Jurkat, Clone E6-1 (cell line): ENCODE results near the gene TMEM79.

ENCODE experiments used
- DNase-seq: peaks from one replicate; pipeline ENCODE4 v3.0.0-alpha.2; 2011; ENCODE audit warnings: low read depth, low spot score
- H3K4me3 ChIP-seq: 2 replicates; pipeline ENCODE4 v1.5.1; 2011; ENCODE audit warnings: mild to moderate bottlenecking, low read length, control low read depth, moderate library complexity

Gene TMEM79

DNA sequence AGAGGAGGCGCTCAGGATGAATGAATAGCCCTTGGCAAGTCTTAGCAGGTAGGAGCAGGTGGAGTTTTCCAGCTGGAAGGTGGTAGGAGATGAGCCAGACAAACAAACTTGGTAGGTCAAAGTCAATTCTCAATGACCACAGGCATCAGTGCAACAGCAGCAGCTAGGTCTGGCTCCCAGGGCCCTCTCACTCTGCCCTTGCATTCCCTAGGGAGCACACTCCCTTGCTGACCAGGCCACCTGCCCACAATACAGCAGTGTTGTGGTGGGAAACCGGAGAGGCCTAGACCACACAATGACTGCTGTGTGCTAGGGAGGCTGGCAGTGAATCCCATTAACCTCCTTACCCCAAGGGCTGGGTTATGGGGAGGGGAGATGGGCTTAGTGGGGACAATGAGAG lies 23.2 kb upstream of the TMEM79 start:
- H3K4me3 ChIP-seq = no peak overlapping the region
- DNase-seq = no peak

DNA sequence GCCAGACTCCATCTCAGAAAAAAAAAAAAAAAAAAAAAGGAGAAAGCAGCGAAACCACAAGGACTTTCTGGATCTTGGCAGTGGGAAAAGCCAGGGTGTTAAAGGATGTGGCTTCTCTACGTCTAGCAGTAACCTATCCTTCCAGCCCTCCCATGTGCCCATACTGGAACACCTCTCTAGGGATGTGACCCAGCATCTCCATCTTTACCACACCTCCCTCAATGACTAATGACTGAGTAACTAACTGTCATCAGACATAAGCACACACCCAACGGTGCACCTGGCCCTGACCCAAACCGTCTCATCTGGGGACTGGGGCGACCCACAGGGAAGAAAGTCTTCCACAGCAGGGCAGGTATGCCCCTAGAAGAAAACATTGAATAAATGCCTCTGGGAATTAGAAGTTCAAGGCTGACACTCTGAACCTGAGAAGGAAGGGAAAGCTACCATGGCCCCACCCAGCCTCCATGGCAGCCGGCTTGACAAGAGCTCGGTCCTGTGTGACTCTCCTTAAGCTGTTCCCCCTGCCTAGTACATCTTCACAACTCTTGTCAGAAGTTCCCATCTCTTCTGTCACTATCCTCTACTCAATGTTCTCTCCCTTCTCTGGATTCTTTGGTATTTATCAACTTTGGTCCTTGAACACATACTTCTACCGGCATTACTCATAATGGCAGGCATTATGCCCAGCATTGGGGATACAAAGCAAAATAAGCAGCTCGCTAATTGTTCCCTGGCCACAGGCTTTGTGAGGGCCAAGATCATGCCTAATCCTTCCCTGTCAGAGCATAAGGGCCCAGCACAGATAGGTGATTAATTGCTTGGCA lies 21.5 kb upstream of the TMEM79 start:
- DNase-seq = no peak

DNA sequence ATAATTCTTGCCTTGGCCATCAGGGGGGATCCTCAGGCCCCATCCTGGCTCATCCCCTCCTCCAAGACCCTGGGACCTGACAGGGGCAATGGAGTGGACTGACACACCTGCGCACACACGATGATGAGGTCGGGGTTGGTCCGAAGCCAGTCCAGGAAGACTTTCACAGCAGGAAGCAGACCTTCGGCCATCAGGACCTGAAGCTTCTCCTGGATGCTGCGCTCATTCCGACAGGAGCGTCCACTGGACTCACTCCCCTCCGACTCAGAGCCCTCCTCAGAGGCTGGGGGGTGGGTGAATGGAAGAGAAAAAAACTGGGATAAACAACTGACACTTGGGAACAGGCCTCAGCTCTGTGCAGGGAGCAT lies 20.9 kb upstream of the TMEM79 start:
- H3K4me3 ChIP-seq = no peak overlapping the region
- no peak for DNase-seq

More for the DNA sequence above, 21.5 kb upstream of the TMEM79 start:
- H3K4me3 ChIP-seq = no peak overlapping the region

DNA sequence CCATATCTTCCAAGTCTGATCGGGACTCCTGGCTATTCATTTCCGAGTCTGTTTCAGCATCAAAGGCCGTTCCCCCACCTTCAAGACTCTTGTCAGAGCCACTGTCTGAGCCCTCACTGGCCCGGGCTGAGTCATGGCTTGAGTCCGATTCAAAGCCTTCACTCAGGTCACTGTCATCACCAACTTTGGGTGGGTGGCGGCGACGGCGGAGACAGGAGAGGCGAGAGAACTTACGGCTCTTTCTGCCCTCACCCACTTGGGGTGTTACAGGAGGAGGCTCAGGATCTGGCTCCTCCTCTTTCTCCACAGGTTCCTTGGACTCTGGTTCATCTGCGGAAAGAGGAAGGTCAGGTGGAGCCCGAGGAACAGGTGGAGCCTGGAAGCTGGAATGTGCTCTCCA lies 18.1 kb upstream of the TMEM79 start:
- no peak overlapping the region for H3K4me3 ChIP-seq
- no peak for DNase-seq

DNA sequence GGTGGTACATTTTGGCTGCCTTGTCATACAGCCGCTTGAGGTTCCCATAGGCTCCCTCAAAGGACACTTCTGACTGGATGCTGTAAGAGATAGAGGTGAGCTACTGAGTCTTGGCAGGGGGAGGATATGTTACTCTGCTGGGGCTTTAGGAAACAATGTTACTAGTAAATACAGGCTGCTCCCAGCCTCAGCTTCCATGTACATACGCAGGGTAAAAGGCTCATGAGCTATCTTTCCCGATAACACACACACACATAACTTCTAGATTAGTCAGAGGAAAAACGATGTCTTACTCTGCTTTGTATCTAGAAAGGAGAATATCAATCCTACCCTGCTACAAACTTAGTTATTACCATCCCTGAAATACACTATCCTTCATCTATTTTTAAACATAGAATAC lies 15.8 kb upstream of the TMEM79 start:
- no peak for DNase-seq
- H3K4me3 ChIP-seq = no peak overlapping the region

DNA sequence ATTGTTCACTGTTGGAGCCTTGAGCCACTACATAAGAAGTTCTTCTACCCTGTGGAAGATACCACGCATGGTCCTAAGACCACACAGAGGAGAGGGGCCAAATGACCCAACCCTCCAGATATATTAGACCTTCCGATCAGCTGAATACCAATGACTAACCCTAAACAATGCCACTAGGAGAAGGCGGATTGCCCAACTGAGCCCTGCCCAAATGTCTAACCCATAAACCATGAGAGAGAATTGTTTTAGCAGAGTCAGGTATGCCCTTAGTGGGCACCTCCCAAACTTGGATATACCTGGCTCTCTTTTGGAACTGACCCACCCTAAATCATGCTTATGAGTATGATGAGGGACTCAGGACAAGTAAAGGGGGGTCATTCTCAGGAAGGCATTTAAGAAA lies 13.8 kb upstream of the TMEM79 start:
- no peak for DNase-seq
- no peak overlapping the region for H3K4me3 ChIP-seq

DNA sequence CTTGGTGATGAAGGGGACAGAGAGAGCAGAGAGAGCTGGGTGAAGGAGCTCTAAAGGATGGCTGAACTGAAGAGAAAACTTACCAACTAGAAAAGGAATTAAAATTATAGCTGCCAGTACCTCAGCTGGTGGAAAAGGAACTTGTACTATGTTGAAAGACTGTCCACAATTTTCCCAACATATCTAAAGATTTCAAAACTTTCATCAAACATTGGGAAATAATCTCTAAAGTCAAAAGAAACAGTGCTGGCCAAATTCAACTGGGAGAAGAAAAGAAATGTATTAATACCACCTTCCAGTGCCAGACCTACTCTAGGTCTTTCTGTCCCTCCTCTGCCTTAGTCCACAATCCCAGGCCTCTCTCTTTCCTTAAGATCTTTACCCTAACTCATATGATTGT lies 7.6 kb upstream of the TMEM79 start:
- H3K4me3 ChIP-seq = no peak overlapping the region
- no peak for DNase-seq

DNA sequence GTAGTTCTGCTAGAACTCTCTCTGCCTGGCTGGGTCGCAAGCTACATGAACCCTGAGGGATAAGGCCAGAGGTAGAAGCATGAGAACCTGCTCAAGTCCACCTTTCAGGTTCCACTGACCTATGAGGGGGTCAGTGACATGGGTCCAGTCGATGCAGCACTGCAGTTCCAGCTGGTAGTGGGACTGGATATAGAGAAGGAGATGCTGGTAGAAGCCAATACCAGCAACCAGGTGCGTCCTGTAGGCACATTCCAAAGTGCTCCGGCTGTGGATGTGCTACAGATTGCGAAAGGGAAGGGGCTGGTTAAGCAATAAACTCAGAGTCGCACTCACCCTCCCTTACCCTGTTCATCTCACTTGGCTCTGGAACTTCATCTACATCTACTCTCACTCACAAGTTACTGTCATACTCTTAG lies 7.2 kb upstream of the TMEM79 start:
- no peak overlapping the region for H3K4me3 ChIP-seq
- DNase-seq = no peak

DNA sequence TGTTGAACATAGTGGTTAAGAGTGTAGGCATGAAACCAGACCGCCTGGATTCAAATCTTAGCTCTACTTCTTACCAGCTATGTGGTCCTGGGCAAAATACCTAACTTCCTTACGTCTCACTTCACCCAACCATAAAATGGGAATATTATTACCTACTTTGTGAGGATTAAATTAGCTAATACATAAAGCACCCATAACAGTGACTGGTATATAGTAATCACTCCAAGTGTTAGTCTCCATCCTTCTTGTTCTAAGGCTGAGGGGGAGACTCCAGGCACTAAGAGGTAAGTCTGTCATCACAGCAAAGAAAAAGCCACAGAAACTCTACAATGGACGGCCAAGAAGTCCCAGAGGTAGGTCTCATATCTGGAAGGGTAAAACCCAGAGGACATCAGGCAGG lies 4.3 kb upstream of the TMEM79 start:
- H3K4me3 ChIP-seq = no peak overlapping the region
- no peak for DNase-seq

DNA sequence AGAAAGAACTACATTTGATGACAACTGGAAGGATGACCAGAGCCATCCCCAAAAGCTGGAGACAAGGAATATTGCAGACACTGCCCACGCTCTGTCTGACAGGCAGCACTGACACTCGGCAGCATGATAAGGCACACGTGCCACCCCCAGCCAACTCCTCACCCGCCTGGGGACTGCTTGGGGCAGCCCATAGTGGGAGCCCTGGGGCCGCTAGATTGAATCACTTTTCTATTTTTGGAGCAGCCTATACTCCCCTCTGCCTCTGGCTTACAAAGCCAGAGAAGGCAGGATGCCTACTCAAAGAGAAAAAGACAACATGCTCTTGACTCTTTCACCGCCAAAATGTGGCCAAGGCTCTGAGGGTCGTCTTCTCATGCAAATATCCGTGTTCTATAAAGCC lies 2.8 kb upstream of the TMEM79 start:
- H3K4me3 ChIP-seq = peak overlapping the region; percentile 81
- no peak for DNase-seq

DNA sequence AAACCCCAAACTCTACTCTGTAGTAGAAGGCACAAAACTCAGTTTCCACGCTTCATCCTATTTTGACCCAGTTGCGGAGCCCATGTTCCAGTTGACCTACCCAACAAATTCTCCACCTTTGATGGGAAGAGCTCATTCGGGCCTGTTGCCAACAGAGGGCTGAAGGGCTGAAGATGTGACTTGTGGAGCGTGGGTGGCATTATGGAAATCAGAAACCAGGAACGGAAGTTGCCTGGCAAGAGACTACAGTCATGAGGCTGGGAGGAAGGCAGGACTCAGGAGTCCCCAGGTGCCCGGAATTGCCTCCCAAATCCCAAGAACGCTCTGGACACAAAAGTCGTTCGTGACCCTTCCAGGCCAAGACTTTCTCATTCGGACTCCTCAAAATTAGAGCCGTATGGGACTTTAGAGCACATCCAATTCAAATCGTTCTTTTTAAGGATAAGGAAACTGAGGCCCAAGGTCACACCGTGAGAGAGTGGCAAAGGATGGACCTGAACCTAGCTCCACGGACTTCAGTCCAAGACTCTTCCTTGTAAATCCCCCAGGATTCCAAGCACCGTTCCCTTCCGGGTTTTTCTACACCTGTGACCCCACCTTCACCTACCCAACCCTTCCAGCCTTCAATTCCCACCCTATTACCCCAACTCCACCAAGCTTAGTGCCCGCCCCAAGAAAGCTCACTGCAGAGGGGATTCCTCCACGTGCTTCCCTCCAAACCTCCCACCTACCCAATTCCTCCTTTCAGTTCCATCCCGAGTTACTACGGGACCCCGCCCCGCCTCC lies 2.2 kb upstream of the TMEM79 start:
- peak overlapping the region; percentile 81 for H3K4me3 ChIP-seq
- no peak for DNase-seq

DNA sequence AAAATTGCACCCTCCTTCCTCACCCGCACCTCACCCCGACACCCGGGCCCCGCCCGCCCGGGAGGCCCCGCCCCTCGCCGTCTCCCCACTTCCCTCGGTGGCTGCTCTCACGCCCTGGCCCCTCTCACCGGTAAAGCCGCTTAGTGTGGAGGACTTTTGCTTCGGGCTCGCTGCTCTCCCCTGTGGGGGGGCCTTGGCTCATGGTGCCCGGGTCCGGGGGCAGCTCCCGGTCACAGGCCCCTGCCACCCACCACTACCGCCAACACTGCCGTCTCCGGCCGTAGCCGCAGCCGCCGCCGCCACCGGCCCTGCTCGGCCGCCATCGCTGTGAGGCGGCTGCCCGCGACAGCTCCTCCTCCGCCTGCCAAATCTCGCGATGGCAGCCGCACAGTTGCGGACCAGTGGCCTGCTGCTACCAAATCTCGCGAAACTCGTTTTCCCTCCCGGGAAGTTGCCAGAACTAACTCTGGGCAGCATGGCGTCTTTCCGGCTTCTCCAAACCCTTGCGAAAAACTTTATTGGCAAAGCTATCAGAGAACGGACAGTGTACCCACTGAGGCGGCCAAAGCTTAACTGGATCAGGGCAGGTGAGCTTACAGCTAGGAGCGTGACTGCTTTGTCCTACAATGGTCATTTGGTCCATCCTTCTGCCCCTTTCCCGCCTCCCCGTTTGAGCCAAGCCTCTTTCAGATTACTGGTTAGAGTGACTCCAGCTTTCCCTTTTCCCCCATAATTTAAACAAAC lies 1.5 kb upstream of the TMEM79 start, which contains the start of gene SMG5:
TSS of gene SMG5 (minus strand) at position 347 of the 744 bp plus-strand sequence. CDS start at position 202, 145 bp downstream.
- DNase-seq = peak; percentile 99
- H3K4me3 ChIP-seq = peak within 1 kb of the TSS; percentile 81

DNA sequence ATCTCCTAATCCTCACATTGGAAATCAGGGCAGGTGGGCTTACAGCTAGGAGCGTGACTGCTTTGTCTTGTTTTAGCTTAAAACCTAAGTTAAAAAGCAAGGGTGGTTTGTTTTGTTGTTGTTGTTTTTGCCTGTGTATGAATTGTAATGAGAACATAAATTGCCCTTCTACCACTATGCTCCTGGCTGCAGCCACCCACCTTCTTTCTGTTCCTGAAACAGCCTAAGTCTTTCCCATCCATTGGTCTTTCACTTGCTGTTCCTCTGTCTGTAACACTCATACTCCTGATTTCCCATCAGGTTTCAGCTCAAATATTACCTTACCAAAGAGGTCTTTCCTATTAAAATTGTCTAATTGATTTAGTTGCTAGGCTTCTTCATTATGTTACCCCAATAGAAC lies 604 bp upstream of the TMEM79 start:
- H3K4me3 ChIP-seq = peak overlapping the region; percentile 81
- no peak for DNase-seq

DNA sequence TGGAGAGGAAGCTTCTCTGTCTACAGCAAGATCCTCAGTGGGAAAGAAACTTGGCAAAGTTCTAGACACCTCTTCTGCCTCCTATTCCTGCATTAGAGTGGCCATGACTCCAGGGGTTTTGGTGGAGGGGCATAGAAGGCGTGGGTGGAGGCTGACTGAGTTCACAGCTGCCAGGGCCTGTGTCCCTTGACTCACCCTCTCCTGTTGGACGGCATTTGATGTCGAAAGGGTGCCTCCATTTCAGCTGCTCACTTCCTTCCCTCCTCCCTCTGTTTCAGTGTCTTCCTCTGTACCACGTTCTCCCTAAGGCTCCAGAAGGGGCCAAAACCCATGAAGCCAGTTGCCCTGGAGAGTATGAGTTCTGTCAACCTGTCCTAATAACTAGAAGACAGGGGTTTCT lies 632 bp downstream of the TMEM79 start:
- DNase-seq = no peak
- H3K4me3 ChIP-seq = no peak overlapping the region

DNA sequence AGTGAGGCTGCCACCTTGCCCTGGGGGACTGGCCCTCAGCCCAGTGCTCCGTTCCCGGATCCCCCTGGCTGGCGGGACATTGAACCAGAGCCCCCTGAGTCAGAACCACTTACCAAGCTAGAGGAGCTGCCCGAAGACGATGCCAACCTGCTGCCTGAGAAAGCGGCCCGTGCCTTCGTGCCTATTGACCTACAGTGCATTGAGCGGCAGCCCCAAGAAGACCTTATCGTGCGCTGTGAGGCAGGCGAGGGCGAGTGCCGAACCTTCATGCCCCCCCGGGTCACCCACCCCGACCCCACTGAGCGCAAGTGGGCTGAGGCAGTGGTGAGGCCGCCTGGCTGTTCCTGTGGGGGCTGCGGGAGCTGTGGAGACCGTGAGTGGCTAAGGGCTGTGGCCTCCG lies 1.3 kb downstream of the TMEM79 start:
- no peak overlapping the region for H3K4me3 ChIP-seq
- DNase-seq = no peak

DNA sequence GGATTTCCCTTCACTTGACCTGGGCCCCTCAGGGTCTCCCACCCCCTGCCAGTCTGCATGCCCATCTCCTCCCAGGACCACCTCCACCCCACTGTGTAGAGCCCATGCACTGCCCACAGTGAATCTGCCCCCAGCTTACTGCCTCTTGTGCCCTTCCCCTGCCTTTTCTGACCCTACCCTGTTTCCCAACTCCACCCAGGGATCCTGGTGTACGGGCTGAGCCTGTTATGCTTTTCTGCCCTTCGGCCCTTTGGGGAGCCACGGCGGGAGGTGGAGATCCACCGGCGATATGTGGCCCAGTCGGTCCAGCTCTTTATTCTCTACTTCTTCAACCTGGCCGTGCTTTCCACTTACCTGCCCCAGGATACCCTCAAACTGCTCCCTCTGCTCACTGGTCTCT lies 1.9 kb downstream of the TMEM79 start:
- no peak overlapping the region for H3K4me3 ChIP-seq
- DNase-seq = no peak

DNA sequence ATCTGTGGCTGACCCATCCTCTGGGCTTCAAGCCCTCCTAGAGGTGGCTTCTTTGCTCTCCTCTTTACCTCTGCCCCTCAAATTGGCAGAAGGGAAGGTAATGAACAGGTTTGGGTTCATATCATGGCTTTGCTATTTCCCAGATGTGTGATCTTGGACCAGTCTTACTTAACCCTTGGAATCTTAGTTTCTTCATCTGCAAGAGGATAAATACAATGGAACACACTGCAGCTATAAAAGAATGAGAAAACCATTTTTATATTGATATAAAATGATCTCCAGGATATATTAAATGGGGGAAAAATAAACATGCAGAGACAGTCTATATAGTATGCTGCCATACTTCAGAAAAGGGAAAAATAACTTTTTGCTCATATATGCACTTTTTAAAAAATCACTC lies 5.7 kb downstream of the TMEM79 start:
- no peak for DNase-seq

DNA sequence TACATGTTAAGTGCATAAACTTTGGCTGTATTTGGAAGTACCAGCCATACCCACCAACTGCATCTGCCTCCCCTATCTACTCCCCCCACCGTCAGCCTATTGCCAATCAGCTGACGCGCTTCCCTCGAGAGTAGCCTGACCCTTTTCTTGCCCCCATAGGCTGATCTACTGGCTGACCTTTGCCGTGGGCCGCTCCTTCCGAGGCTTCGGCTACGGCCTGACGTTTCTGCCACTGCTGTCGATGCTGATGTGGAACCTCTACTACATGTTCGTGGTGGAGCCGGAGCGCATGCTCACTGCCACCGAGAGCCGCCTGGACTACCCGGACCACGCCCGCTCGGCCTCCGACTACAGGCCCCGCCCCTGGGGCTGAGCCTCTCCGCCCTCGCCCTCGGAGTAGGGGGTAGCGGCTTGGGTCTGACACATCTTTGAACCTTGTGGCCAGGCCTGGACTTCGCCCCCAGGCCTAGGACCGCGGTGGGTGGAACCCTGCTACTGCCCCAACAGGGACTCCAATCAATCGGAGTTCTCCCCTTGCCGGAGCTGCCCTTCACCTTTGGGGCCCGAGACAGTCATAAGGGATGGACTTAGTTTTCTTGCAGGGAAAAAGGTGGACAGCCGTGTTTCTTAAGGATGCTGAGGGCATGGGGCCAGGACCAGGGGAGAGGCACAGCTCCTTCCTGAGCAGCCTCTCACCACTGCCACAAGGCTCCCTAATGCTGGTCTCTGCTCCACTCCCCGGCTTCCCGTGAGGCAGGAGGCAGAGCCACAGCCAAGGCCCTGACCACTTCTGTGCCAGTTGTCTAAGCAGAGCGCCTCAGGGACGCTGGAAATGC lies 7.3 kb downstream of the TMEM79 start:
- no peak overlapping the region for H3K4me3 ChIP-seq

More for the DNA sequence above, 5.7 kb downstream of the TMEM79 start:
- H3K4me3 ChIP-seq = no peak overlapping the region

DNA sequence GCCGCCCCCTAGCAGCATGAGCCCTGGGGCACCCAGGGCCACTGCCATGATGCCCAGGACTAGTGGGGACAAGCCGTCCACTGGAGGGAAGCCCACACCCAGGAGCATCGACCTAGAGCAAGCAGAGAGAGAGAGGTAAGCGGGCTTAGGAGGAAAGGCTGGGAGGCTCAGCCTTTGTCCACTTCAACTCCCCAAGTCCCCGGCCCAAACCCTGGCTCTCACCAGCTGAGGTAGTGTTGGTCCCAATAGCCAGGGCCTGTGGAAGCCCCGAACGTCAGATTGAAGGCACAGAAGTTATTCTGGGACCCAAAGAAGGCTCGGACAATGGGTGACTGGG lies 8.9 kb downstream of the TMEM79 start:
- H3K4me3 ChIP-seq = no peak overlapping the region
- no peak for DNase-seq

More for the DNA sequence above, 7.3 kb downstream of the TMEM79 start:
- no peak for DNase-seq
